Measurements from ENCODE around the gene PCSK4.
A peak's percentile ranks its signal among the peaks of the same experiment; 100 is the strongest.
"Not testable (repeated sequence)": the region's sequence is repeated elsewhere in the genome, so short reads cannot be mapped to it uniquely, and the experiment has no call there.

Gene PCSK4

DNA sequence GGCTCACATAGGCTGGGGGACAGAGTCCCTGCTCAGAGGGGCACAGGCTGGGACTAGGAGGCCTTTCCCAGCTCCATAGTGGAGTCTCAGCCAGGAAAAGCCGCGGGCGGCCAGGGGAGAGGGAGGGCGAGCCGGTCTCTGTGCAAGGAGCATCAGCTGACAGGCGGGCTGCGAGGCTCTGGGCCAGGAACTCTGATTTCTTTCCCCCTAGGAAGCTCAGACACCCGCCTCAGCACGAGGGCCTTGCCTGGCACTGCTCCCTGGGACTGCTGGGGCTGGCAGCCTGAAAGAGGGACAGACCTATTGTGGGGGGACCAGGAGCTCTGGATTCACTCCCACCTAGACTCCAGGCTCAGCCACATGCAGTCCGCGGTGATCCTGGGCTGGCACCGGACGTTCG, 31.5 kb upstream of the PCSK4 start:
- FAIRE-seq = no peak

DNA sequence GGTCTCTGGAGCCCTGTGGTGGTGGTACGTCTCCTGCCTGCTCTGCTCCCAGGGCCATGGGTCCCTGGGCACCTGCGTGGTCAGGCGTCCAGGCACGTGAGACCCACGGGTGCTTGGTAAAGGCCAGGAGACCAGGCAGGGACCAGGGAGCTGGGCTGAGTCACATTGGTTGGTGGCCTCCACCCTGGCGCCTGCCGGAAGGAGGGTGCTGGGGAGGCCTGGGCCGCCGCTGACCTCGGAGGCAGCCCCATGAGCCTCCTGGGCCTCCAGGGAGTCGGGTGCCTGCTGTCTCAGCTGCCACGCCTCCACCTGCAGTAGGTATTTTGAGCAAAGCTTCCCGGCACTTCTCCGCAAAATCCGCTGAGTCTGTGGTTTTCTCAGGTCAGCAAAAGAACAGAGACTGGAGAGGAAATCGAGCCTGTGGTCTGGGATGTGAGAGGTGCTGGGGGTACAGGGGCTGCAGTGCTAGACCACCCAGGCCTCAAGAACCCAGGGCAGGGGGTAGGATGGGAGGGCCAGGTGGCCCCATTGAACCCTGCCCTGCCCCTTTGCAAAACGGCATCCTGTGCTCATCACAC, 30.1 kb upstream of the PCSK4 start:
- FAIRE-seq = no peak

DNA sequence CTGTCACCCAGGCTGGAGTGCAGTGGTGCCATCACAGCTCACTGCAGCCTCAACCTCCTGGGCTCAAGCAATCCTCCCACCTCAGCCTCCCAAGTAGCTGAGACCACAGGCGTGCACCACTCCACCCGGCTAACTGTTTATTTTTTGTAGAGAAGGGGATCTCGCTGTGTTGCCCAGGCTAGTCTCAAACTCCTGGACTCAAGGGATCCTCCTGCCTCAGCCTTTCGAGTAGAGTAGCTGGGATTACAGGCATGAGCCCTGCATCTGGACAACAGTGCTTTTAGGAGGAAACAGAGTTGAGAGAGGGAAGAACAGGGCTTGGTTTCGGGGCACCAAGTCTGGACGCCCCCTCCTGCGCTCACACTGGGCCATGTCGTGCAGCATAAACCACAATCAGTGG, 29.7 kb upstream of the PCSK4 start:
- not testable (repeated sequence) for FAIRE-seq

DNA sequence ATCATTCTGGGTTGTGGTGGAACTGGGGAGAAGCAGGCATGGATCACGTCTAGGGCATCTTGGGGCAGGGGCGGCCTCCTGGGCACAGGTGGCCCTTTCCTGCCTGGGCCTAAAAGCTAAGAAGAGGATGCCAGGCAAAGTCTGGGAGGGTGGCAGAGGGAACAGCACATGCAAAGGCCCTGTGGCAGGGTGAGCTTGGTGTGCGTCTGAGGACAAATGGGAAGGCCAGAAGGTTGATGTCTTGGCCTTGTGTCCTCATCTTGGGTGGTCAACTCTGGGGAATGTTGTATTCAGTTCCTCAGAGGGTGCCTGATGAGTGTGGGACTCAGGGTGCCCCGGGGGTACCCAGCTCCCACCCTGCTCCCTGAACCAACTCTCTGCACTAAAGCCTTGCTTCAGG, 28.3 kb upstream of the PCSK4 start:
- FAIRE-seq = no peak

DNA sequence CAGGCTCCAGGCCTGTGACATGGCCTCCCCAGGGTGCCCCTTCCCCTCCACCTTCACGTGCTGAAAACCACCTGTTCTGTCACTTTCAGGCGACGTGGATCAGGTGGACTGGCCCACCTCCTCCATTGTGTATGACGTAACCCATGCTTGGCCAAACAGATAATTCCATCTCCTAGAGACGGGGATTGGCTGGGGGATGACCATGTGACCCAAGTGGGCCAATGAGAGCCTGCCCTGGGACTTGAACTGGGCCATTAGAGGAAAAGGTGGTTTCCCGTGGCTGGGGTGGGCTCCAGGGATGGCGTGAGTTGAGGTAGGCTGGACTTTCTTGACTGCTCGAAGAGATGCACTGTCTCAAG, 26.2 kb upstream of the PCSK4 start:
- no peak for FAIRE-seq

DNA sequence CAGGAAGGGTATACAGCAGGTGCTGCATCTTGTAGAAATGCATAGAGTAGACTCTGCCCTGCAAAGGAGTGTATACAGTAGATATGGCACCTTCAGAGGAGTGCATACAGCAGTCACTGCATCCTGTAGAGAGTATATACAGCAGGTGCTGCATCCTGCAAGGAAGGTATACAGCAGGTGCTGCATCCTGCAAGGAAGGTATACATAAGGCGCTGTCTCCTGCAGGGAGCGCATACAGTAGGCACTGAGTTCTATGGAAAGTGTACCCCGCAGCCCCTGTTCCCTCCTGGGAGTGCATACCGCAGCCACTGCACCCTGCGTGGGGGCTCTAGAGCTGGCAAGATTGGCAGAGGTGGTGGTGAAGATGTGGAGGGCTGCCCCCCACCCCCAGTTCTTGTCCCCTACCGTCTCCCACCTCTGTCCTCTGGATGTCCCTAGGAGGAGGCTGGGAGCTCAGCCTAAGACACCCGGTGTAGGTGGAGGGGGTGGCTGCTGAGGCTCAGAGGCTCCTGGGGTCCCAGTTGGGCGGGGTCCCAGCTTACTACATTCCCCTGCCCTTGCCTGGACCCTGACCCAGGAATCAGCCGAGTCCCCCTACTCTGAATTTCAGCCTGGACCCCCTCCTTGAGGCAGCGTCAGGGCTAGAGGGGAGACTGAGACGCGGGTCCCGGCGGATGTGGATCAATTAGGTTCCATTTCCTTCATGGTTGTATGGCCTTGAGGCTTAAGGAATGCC, 25.0 kb upstream of the PCSK4 start:
- no peak for FAIRE-seq

DNA sequence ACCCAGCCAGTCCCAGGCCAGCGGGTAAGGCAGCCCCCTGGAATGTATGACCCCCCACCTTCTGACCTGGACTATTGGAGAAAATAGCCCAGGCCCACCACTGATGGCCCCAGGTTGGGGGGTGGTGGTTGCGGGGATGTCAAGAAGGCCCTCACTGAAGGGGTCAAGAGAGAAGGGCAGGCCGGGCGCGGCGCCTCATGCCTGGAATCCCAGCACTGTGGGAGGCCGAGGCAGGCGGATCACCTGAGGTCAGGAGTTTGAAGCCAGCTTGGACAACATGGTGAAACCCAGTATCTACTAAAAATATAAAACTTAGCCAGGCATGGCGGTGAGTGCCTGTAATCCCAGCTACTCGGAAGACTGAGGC, 24.1 kb upstream of the PCSK4 start:
- no peak for FAIRE-seq

DNA sequence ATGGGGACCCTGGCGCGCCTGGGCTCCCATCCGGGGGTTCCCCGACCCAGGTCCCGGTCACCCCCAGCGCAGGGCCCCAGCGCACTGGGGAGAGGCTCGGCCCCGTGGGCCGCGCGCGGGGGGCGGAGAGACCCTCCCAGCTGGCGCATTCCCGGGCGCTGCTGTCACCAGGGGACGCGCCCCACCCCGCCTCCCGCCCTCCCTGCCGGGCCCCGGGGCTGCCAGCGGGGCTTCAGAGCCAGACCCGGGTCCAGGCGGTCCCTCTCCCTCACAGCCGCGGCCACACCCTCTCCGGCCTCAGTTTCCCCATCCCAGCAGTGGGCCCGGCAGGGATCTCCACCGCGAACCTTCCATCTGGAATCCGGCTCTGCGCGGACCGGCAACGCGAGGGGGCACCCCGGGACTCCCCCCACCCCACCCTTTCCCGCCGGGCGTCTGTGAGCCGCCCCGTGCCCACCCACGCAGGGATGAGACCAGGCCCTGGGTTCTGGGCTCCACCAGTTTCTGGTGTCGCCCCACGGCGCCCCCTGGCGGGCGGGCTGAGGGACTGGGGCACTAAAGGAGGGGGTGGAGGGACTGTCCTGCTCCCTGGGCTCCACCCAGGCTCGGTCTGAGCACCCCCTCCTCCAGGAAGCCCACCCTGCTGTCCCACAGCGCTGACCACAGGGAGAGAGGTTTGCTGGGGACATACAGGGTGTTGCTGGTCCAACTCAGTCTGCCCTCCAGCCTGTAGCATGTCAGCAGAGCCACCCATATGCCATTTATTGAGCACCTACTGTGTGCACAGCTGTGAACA, 23.5 kb upstream of the PCSK4 start:
- no peak for FAIRE-seq

DNA sequence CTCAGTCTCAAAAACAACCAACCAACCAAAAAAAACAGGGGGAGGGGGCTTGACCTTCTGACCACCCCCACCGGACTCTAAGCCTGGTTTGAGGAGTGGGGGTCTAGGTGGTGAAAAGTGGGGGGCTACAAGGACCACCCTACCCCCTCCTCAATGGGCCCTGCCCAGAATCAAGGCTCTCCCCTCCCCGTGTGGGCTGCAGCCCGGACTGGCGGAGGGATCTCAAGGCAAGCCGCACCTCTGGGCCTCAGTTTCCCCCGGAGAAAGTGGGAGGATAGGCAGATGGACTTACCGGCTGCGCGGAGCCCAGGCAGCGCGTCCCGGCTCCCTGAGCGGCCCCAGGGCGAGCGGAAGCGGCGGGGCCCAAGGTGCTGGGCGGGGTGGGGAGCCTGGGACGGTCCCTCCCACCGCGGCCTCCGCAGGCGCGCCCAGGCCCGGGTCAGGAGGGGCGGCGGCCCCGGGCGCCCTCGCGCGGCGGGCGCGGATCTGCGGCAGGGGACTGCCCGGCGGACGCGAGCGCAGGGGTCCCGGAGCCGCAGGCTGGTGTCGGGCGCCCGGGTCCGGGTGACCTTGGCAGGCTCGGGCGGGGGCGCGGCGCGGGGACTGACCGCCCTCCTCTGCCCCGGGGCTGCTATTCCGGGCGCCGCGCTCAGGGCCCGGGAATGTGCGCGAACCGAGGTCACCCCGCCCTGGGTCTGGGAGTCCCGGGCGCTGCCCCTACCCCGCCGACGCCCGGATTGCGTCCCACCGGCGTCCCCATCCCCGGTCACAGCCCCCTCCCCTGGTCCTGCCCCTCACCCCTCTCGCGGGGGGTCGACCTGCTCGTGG, 22.7 kb upstream of the PCSK4 start, which contains the start of gene ADAMTSL5:
ADAMTSL5 (minus strand) TSS at position 349 of the 828 bp plus-strand sequence. CDS start 2,076 bp downstream, outside the sequence.
- no peak for FAIRE-seq

DNA sequence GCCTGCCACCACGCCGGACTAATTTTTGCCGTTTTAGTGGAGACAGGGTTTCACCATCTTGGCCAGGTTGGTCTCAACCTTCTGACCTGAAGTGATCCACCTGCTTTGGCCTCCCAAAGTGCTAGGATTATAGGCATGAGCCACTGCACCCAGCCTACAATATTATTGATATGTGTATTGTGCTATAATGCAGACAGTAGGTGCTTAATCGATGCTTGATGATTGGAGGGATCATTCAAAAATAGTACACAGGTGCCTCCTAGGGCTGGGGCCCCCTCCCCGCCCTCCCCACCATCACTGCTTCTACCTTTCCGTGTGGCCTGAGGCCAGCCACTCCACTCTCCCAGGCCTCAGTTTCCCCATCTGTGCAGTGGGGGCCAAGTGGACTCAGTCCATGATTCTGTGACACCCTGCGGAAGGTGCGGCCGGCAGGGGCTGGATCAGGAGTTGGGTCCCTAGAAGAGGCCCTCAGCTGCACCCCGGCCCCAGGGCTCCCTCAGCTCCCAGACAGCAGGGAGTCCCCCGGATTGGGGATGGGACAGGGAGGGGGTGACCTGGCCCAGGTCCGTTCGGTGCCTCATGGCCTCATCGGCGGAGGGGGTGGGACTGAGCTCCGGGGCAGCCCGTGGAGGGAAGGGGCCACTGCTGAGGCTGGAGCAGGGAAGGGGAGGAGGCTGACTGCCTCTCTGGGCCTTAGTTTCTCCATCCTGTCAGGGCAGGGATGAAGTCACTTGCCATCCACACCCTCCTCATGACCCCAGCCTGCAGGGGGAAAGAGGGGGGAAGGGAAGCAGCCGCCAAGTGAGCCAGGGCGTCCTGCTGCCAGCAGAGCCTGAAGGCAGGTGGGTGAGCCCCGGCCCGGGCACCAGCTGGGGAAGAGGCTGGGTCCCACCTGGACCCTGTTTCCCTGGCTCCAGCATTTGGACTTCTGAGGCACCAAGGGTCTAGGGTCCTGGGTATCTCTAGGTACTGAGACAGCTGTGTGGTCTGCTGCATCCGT, 21.5 kb upstream of the PCSK4 start:
- no peak for FAIRE-seq

DNA sequence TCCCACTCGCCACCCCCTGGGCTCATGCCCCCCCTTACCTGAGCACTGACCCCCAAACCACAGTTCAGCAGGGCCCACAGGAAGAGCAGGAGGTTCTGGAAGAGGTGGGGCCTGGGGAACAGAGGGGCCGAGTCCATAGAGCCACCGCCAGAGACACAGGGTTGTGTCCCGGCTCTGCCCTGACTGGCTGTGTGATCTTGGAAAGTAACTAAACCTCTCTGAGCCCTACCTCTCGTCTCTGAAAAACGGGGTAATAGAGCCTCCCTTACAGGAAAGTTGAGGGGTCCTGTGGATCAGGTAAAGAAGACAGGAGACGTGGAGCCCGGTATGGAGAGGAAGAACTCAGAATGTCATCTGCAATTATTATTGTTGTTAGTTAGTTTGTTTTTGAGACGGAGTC, 20.7 kb upstream of the PCSK4 start:
- no peak for FAIRE-seq

DNA sequence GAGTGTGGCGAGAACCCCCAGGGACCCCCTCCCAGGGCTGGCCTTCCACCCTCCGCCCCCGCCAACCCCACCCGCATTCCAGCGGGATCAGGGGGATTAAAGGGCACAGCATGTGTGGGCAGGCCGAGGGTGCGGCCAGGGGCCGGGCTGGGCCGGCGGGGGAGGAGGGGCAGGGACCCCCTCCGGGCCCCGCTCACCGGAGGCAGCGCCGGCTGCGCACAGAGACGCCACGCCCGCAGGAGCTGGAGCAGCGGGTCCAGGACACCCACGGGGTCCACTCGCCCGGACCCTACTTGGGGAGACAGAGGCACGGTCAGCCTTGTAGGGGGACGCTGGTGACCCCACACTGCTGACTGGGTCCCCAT, 20.3 kb upstream of the PCSK4 start:
- FAIRE-seq = no peak

DNA sequence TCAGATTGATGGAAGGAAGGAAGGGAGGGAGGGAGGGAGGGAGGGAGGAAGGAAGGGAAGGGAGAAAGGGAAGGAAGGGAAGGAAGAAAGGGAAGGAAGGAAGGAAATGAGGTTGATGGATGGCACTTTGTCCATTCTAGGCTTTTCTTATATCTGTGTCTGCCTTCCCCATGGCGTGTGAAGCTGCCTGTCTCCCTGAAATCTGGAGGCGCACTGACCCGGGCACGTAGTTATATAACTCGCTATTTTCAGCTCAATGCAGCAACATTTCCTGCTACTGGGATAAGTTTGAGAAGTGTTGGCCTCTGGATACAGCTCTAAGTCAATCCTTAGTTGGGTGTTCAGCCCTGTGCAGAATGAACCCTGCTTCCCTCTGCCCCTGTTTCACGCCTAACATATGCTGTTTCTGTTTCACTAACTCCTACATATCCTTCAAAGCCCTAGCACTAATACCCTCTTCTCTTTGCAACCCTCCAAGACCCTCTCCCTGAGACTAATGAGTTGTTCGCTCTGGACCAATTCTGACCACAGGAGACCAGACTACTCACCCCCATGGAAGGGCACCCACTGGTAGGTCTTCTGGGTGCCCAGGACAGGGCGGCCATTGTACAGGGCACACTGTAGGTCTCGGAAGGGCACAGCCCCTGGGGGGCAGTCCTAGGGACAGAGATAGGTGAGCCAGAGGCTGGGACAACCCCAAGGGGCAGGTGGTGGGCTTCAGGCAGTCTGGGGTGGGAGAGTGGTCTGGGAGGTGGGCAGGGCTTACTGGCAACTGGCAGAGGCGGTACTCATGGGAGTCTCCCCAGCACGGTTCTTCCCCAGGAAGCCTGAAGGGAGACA, 19.7 kb upstream of the PCSK4 start:
- FAIRE-seq = no peak

DNA sequence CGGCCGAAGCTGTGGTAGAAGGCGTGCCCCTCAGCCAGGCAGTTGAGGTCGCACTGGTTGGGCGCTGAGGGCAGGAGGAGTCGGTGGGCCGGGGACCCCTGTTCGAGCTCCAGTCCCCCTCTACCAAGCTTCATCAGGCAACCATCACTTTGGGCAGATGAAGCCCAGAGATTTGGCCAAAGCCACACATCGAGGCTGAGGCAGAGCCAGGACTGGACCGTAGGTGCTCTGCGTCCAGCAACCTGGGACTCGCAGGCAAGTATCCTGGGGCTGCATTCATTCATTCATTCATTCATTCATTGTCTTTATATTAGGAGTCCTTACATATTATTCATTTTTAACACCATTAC, 18.3 kb upstream of the PCSK4 start:
- FAIRE-seq = no peak

DNA sequence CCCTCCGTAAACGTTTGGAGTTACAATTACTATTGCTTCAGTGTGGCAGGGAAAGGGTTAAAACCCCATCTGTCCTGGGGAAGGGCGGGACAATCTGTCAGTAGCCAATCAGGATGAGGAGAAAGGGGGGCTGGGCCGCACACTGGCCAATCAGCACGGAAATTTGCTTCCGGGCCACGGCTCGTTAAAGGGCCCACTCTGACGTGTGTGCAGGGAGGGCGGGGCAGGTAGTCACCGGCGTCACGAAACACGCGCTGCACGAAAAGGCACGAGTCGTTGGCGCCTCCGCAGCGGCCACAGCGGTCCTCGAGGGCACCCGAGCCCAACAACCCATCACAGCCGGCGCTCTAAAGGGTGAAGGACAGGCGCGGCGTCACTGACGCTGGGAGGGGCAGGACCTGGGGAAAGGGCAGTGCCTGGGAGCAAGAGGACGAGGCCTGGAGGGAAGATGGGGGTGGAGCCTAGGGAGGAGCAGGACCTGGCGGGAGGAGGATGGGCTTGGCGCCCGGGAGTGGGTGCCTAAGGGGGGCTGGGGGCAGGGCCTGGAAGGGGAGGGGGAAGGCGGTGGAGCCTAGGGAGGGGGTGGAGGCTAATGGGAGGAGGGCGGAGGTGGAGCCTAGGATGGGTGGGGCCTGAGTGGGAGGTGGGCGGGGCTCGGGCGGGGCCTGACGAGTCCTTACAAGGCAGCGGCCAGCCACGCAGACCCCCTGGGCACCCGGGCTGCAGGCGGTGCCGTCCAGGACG, 17.8 kb upstream of the PCSK4 start:
- FAIRE-seq = peak; percentile 92

DNA sequence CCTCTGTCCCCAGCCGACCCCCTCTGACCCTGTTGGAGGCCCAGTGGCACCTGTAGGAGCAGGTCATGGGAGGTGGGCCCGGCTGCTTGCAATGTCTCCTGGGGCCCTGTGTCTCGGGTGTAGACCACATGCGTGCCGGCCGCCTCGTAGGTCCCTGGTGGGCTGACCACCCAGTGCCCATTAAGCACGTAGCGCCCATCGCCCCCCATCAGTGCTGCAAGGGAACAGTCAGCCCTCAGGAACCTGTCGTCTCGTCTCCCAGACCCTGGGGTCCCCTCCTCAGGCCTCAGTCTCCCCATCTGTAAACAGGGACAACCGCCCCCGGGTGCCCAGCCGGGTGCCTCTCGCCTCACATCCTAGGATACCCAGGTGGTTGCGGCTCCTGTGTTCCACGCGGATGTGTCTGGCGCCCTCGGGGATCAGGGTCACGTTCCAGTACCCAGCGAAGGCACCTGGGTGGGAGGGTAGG, 17.1 kb upstream of the PCSK4 start:
- FAIRE-seq = no peak

DNA sequence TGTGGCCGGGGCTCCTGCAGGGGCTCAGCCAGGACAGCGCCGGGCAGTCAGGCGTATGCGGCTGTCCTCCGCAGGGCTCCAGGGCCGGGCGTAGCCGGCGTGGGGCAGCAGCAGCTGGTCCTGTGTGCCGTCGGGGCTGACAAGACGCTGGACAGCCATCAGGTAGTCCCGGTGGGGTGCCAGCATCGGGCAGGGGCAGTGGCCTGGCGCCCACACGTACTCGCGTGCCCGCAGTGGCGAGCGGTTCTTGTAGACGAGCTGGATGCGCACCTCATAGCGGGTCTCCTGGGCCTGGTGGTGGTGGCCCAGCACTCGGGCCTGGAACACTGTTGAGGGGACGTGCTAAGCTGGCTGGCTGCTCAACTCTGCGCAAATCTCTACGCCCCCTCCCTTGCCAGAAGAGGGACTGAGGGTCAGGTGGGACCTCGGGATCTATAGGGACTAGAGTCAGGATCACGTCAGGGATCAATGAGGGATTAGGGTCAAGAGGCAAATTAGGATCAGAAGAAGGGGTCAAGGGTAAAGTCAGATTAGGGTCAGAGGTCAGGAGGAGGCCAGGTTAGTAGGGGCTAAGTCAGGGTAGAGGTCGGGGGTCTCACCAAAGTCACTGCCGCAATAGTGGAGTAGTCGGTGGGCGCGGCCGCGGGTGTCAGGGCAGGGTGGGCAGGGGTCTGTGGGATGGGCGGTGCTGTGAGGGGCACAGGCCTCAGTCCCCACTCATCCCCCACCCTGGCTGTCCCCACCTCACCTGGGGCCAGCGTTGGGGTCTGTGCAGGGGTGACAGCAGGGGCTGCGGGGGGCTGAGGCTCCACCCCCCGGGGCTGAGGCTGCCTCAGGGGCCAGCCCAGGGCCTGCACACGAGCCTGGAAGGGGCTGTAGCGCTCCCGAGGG, 16.1 kb upstream of the PCSK4 start:
- FAIRE-seq = no peak

DNA sequence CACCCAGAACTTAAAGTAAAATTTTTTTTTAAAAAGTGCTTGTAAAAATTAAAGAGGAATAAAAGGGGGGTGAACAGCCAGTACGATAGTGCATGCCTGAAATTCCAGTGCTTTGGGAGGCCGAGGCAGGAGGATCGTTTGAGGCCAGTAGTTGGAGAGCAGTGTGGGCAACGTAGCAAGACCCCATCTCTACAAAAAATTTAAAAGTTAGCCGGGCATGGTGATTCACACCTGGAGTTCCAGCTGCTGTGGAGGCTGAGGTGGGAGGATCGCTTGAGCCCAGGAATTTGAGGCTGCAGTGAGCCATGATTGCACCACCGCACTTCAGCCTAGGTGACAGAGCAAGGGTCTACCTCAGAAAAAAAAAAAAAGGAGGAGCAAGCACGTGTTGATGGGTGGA, 14.9 kb upstream of the PCSK4 start:
- no peak for FAIRE-seq
